HL-60 (cell line): Measurements from ENCODE around the gene DPP10.
"Not testable (repeated sequence)": the region's sequence is repeated elsewhere in the genome, so short reads cannot be mapped to it uniquely, and the experiment has no call there.

Experiments used
- GABPA ChIP-seq: IDR thresholded peaks from 2 replicates; pipeline ENCODE4 v1.6.1; 2012; ENCODE audit warnings: low read depth
- POLR2AphosphoS5 ChIP-seq: IDR thresholded peaks from 2 replicates; pipeline ENCODE4 v1.6.1; 2012; ENCODE audit warnings: low read depth
- REST ChIP-seq: IDR thresholded peaks from 2 replicates; pipeline ENCODE4 v1.6.1; 2012; ENCODE audit warnings: low read depth; ENCODE audit not compliant: insufficient replicate concordance
- TF ChIP-seq, protein P1 (sequence below): IDR thresholded peaks from one replicate; pipeline ENCODE4 v1.5.1; 2011; ENCODE audit warnings: low read length, control low read depth, inconsistent platforms; ENCODE audit not compliant: insufficient read depth

- TF ChIP-seq, protein P1, sequence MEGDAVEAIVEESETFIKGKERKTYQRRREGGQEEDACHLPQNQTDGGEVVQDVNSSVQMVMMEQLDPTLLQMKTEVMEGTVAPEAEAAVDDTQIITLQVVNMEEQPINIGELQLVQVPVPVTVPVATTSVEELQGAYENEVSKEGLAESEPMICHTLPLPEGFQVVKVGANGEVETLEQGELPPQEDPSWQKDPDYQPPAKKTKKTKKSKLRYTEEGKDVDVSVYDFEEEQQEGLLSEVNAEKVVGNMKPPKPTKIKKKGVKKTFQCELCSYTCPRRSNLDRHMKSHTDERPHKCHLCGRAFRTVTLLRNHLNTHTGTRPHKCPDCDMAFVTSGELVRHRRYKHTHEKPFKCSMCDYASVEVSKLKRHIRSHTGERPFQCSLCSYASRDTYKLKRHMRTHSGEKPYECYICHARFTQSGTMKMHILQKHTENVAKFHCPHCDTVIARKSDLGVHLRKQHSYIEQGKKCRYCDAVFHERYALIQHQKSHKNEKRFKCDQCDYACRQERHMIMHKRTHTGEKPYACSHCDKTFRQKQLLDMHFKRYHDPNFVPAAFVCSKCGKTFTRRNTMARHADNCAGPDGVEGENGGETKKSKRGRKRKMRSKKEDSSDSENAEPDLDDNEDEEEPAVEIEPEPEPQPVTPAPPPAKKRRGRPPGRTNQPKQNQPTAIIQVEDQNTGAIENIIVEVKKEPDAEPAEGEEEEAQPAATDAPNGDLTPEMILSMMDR, result not testable (repeated sequence)
- TF ChIP-seq REST, POLR2AphosphoS5, GABPA: not testable (repeated sequence)
These were observed 998.3 kb downstream of the DPP10 start for GRCh38 chr2:115440746-115441145.
